ENCODE results near the gene HK3. TPM values are rescaled to one million over a fixed set of nuclear protein-coding genes. Genes with fewer than 3 reads are reported as not detected.
A peak's percentile ranks its signal among the peaks of the same experiment; 100 is the strongest.

HK3 gene
- total RNA-seq, 2 donors from 2014 or later: 0.50 to 4.7 TPM

GRCh38 chr5:176843673-176844072, 55.5 kb downstream of the HK3 start:
- TF ChIP-seq CTCF (IDR thresholded peaks at IDR 0.05) (no peak), POLR2AphosphoS5 (IDR thresholded peaks at IDR 0.05) (no peak), POLR2A (IDR thresholded peaks at IDR 0.05) (no peak)
- peaks cover 7% of the 10 kb centered on the region for H3K27me3 ChIP-seq (replicated peaks; ENCODE audit: insufficient read depth)
- WGBS: 45% methylated on average over 21 of the region's 21 CpGs

GRCh38 chr5:176837707-176838115, 61.4 kb downstream of the HK3 start:
- no peaks in the 10 kb centered on the region for H3K4me1 ChIP-seq (replicated peaks)

More at GRCh38 chr5:176843673-176844072, 55.5 kb downstream of the HK3 start:
- Histone ChIP-seq H3K9me3 (no peaks in the 10 kb centered on the region), H3K4me3 (no peak overlapping the region), H3K36me3 (no peaks in the 10 kb centered on the region), H3K4me1 (replicated peaks) (no peaks in the 10 kb centered on the region), H3K27ac (no peak overlapping the region)
- DNase-seq (ENCODE audit: low spot score): no peak
- intact Hi-C loops (cut with DNase I): no loop called here

GRCh38 chr5:176836811-176837706, 62.1 kb downstream of the HK3 start:
- H3K27me3 ChIP-seq (replicated peaks; ENCODE audit: insufficient read depth): peaks cover 8% of the 10 kb centered on the region
- H3K4me1 ChIP-seq (replicated peaks): no peaks in the 10 kb centered on the region
- no peaks in the 10 kb centered on the region for H3K9me3 ChIP-seq
- no peak overlapping the region for H3K27ac ChIP-seq
- no peak for TF ChIP-seq POLR2AphosphoS5 (IDR thresholded peaks at IDR 0.05)
- TF ChIP-seq CTCF (IDR thresholded peaks at IDR 0.05): no peak
- TF ChIP-seq POLR2A (IDR thresholded peaks at IDR 0.05): no peak
- no peaks in the 10 kb centered on the region for H3K36me3 ChIP-seq
- WGBS: 59% methylated on average over 15 of the region's 15 CpGs
- H3K4me3 ChIP-seq: no peak overlapping the region
- intact Hi-C loops (cut with DNase I): no loop called here
- no peak for DNase-seq (ENCODE audit: low spot score)

More at GRCh38 chr5:176837707-176838115, 61.4 kb downstream of the HK3 start:
- Histone ChIP-seq H3K36me3 (no peaks in the 10 kb centered on the region), H3K27ac (no peak overlapping the region), H3K27me3 (replicated peaks; ENCODE audit: insufficient read depth) (peaks cover 8% of the 10 kb centered on the region), H3K9me3 (no peaks in the 10 kb centered on the region), H3K4me3 (no peak overlapping the region)
- TF ChIP-seq POLR2A (IDR thresholded peaks at IDR 0.05) (no peak), POLR2AphosphoS5 (IDR thresholded peaks at IDR 0.05) (peak; percentile 30), CTCF (IDR thresholded peaks at IDR 0.05) (no peak)
- intact Hi-C loops (cut with DNase I): no loop called here
- peak; percentile 78 for DNase-seq (ENCODE audit: low spot score)
- 20% methylated on average over 16 of the region's 16 CpGs for WGBS

- Histone ChIP-seq H3K4me3 (no peak overlapping the region), H3K36me3 (no peaks in the 10 kb centered on the region), H3K4me1 (replicated peaks) (no peaks in the 10 kb centered on the region), H3K27ac (no peak overlapping the region), H3K27me3 (replicated peaks; ENCODE audit: insufficient read depth) (peaks cover 10% of the 10 kb centered on the region), H3K9me3 (no peaks in the 10 kb centered on the region)
- DNase-seq (ENCODE audit: low spot score): no peak
- no peak for TF ChIP-seq POLR2A (IDR thresholded peaks at IDR 0.05)
- no peak for TF ChIP-seq CTCF (IDR thresholded peaks at IDR 0.05)
- no peak for TF ChIP-seq POLR2AphosphoS5 (IDR thresholded peaks at IDR 0.05)
- WGBS: 56% methylated on average over 3 of the region's 3 CpGs
- intact Hi-C loops (cut with DNase I): no loop called here
These were observed 63.2 kb downstream of the HK3 start for GRCh38 chr5:176835918-176836317.

- 93% methylated on average over 4 of the region's 4 CpGs for WGBS
- no peaks in the 10 kb centered on the region for H3K9me3 ChIP-seq
- intact Hi-C loops (cut with DNase I): no loop called here
- H3K4me1 ChIP-seq (replicated peaks): no peaks in the 10 kb centered on the region
- H3K36me3 ChIP-seq: no peaks in the 10 kb centered on the region
- peaks cover 10% of the 10 kb centered on the region for H3K27me3 ChIP-seq (replicated peaks; ENCODE audit: insufficient read depth)
- no peak overlapping the region for H3K4me3 ChIP-seq
- no peak for DNase-seq (ENCODE audit: low spot score)
- H3K27ac ChIP-seq: no peak overlapping the region
- TF ChIP-seq POLR2AphosphoS5 (IDR thresholded peaks at IDR 0.05) (no peak), POLR2A (IDR thresholded peaks at IDR 0.05) (no peak), CTCF (IDR thresholded peaks at IDR 0.05) (no peak)
These were observed 65.9 kb downstream of the HK3 start for GRCh38 chr5:176833286-176833685.

All from prostate gland (tissue), 2 donors.